HEK293T (cell line): ENCODE measurements around the gene UNC5CL.

ENCODE experiments used
- CTCF ChIA-PET: fragments of 350-600 bp; formaldehyde crosslinking; extraction: SDS; loops from one replicate; lab custom pipeline; 2021; ENCODE audit warnings: antibody characterized with exemption, inconsistent platforms; lab: Yijun Ruan, JAX
- POLR2A ChIA-PET: fragments of 350-600 bp; formaldehyde crosslinking; extraction: SDS; loops from one replicate; lab custom pipeline; 2020; ENCODE audit warnings: antibody characterized with exemption, inconsistent platforms; lab: Yijun Ruan, JAX
- DNase-seq: peaks from one replicate; pipeline ENCODE4 v3.0.0; 2012; ENCODE audit warnings: mixed read lengths; ENCODE audit errors: extremely low spot score
- ARNT ChIP-seq: fragments of 450-650 bp; IDR thresholded peaks from 2 replicates; pipeline ENCODE4 v1.6.1; 2017; ENCODE audit warnings: mild to moderate bottlenecking
- BHLHE40 ChIP-seq: fragments of 450-650 bp; IDR thresholded peaks from 2 replicates; pipeline ENCODE4 v1.6.1; 2016; ENCODE audit warnings: mild to moderate bottlenecking, moderate library complexity, borderline replicate concordance
- CTBP1 ChIP-seq: fragments of 450-650 bp; IDR thresholded peaks from 2 replicates; pipeline ENCODE4 v1.6.1; 2016; ENCODE audit warnings: borderline replicate concordance
- ELF4 ChIP-seq: fragments of 450-650 bp; IDR thresholded peaks from 2 replicates; pipeline ENCODE4 v1.6.1; 2017; ENCODE audit warnings: antibody characterized with exemption
- FOXA1 ChIP-seq: fragments of 450-650 bp; IDR thresholded peaks from 2 replicates; pipeline ENCODE4 v1.6.1; 2016; ENCODE audit warnings: mild to moderate bottlenecking
- FOXK2 ChIP-seq: fragments of 450-650 bp; IDR thresholded peaks from 2 replicates; pipeline ENCODE4 v1.6.1; 2016; ENCODE audit warnings: mild to moderate bottlenecking
- FOXM1 ChIP-seq: fragments of 450-650 bp; IDR thresholded peaks from 2 replicates; pipeline ENCODE4 v1.6.1; 2017; ENCODE audit warnings: mild to moderate bottlenecking, borderline replicate concordance
- HDGF ChIP-seq: fragments of 450-650 bp; IDR thresholded peaks from 2 replicates; pipeline ENCODE4 v1.6.1; 2017; ENCODE audit warnings: antibody characterized with exemption, borderline replicate concordance
- L3MBTL2 ChIP-seq: fragments of 450-650 bp; conservative IDR thresholded peaks from 2 replicates; pipeline ENCODE4 v1.6.1; 2016; ENCODE audit warnings: mild to moderate bottlenecking
- LEF1 ChIP-seq: fragments of 450-650 bp; IDR thresholded peaks from 2 replicates; pipeline ENCODE4 v1.6.1; 2017; ENCODE audit warnings: mild to moderate bottlenecking, borderline replicate concordance
- NFRKB ChIP-seq: fragments of 450-650 bp; IDR thresholded peaks from 2 replicates; pipeline ENCODE4 v1.6.1; 2016; ENCODE audit warnings: mild to moderate bottlenecking, moderate library complexity
- PKNOX1 ChIP-seq: fragments of 450-650 bp; IDR thresholded peaks from 2 replicates; pipeline ENCODE4 v1.6.1; 2016
- SP1 ChIP-seq: fragments of 450-650 bp; IDR thresholded peaks from 2 replicates; pipeline ENCODE4 v1.6.1; 2017
- SUZ12 ChIP-seq: fragments of 450-650 bp; IDR thresholded peaks from 2 replicates; pipeline ENCODE4 v1.6.1; 2016; ENCODE audit warnings: mild to moderate bottlenecking
- TARDBP ChIP-seq: fragments of 450-650 bp; IDR thresholded peaks from 2 replicates; pipeline ENCODE4 v1.6.1; 2016
- ZNF384 ChIP-seq: fragments of 450-650 bp; IDR thresholded peaks from 2 replicates; pipeline ENCODE4 v1.6.1; 2016

UNC5CL gene

GRCh38 chr6:41046084-41046483 is 7.1 kb upstream of the UNC5CL start:
- TF ChIP-seq TARDBP (no peak), LEF1 (no peak), HDGF (no peak)
- CTCF ChIA-PET: interaction anchor here (0.6 to 1.2 kb wide), 2 partner anchors 10 to 123 kb away, joined by 3 to 5 read pairs; no protein-coding TSS in a partner anchor
- POLR2A ChIA-PET: interaction anchor here (0.9 to 1.3 kb wide), 2 partner anchors 10 to 26 kb away, joined by 3 to 8 read pairs; partner anchors contain the start of genes NFYA and OARD1

DNA sequence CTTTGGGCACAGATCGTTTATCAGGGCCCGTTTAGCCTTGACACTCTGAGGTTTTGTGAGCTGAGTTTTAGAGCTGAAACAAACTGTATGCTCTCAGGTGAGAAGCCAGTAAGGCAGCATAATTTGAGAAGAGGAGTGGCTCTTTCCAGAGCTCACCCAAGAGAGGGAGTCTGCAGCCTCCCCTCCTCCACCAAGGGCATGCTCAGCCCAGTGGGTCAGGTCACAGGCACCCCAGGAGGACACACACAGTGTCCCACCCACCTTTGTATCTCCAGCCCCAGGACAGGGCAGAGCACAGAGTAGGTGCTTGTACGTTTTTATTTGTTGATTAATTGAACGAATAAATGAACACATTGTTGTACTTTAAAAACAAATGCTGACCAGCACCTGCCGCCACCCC is 6.6 kb upstream of the UNC5CL start:
- ChIA-PET POLR2A (interaction anchor here (0.9 to 1.3 kb wide), 2 partner anchors 10 to 27 kb away, joined by 3 to 8 read pairs; partner anchors contain the start of genes NFYA and OARD1), CTCF (interaction anchor here (0.6 to 1.2 kb wide), 2 partner anchors 10 to 122 kb away, joined by 3 to 5 read pairs; no protein-coding TSS in a partner anchor)
- no peak for DNase-seq
- TF ChIP-seq SUZ12 (no peak), FOXA1 (no peak), PKNOX1 (no peak), SP1 (no peak), CTBP1 (no peak)

More at GRCh38 chr6:41046084-41046483, 7.1 kb upstream of the UNC5CL start:
- DNase-seq: no peak

DNA sequence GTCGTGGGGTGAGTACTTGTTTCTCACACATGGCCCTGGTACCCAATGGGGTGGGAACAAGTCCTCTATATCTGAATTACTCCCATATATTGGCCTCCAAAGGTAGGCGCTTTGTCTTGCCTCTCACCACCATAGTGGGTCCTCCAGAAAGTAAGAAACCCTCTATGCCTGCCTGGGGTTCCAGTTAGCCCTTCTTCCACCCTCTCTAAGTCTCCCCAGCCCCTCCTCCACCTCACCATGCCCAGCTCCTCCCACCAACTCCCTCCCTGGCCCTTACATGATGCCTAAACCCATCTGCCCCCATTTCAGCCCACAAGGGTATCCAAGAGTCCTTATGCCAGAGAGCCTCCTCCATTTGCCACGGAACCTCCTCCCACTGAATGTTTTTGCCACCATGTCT is 4.1 kb upstream of the UNC5CL start:
- POLR2A ChIA-PET: interaction anchor here (1.5 kb wide), 1 partner anchor 29 kb away, joined by 4 read pairs; the partner anchor contains the start of genes NFYA and OARD1
- CTCF ChIA-PET: no interaction called here
- DNase-seq: no peak
- TF ChIP-seq PKNOX1 (no peak), HDGF (no peak), BHLHE40 (no peak), LEF1 (no peak), FOXA1 (no peak), SP1 (no peak), FOXK2 (no peak), TARDBP (no peak), ZNF384 (no peak), CTBP1 (no peak), L3MBTL2 (no peak), ELF4 (no peak), ARNT (no peak), FOXM1 (no peak)

DNA sequence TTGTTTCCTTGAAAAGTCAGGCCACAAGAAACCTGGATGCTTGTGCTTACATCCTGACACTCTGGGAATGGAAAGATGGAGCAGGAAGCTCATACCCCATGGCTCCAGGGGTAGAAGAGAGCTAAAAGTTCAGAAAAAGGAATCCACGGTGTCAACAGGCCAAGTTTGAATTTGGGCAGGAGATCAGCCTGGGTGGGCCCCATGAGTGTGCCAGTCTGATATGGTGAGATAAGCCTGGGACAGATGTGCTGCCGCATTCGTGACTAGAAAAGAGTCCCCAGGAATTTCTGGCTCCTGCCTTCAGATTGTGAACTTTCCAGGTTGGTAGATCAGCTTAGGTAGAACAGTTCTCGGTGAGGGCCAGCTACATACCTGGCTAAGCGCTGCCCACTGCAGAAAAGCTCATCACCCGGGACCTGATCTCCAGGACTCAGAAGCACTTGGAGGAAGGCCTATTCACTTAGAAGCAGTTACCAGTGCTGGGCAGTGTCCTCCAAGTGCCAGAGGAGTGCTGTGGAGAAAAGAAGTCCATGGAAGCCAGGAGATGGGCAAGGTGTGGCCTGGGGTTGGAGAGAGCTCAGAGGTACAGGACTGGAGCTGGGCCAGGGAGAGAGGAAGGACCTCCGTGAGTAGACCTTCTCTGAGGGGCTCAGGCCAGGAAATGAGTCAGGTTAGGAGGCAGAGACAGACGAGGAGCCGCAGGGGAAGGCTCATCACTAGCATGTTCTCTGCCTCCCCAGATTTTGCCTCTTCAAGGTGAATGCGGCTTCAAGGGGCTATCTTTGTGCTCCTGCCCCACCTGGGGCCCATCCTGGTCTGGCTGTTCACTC is 3.4 kb upstream of the UNC5CL start, which contains the start of gene TSPO2:
Gene TSPO2, plus strand, starts transcription at position 242 of the 830 bp plus-strand sequence. Its CDS starts 519 bp downstream, at position 761.
- DNase-seq: no peak
- TF ChIP-seq L3MBTL2: no peak
- TF ChIP-seq BHLHE40: no peak
- TF ChIP-seq NFRKB: no peak
- TF ChIP-seq HDGF: no peak
- TF ChIP-seq ARNT: no peak
- no peak for TF ChIP-seq FOXM1
- TF ChIP-seq TARDBP: no peak
- no peak for TF ChIP-seq FOXA1
- no peak for TF ChIP-seq ZNF384
- no peak for TF ChIP-seq ELF4
- no peak for TF ChIP-seq CTBP1
- no peak for TF ChIP-seq SUZ12
- no peak for TF ChIP-seq FOXK2
- no peak for TF ChIP-seq PKNOX1
- TF ChIP-seq SP1: no peak
- TF ChIP-seq LEF1: no peak
- CTCF ChIA-PET: no interaction called here
- POLR2A ChIA-PET: interaction anchor here (1.5 kb wide), 1 partner anchor 30 kb away, joined by 4 read pairs; the partner anchor contains the start of genes NFYA and OARD1

GRCh38 chr6:41040940-41041536 is 2.0 kb upstream of the UNC5CL start:
- no peak for DNase-seq
- POLR2A ChIA-PET: interaction anchor here (1.0 kb wide), 1 partner anchor 13 kb away, joined by 4 read pairs; no protein-coding TSS in a partner anchor
- CTCF ChIA-PET: interaction anchor here (1.4 to 1.6 kb wide), 2 partner anchors 8 to 15 kb away, joined by 3 read pairs; no protein-coding TSS in a partner anchor
- no peak for TF ChIP-seq ZNF384
